GM12878 (cell line): ENCODE results near the gene DIAPH3. TPM values are rescaled to one million over a fixed set of nuclear protein-coding genes. Genes with fewer than 3 reads are reported as not detected.

Experiments
- ATAC-seq: fragments of 200-7000 bp; cut with Tn5 transposase; 3 replicates; pipeline ENCODE4 v1.9.1; 2020; ENCODE audit warnings: mild to moderate bottlenecking, moderate library complexity
- BruUV-seq: library from RNA; stranded (reverse); fragments of 400-500 nt; replicated peaks from 2 replicates; lab custom pipeline; 2021; lab: Mats Ljungman, UMichigan
- CTCF ChIA-PET: fragments of 300-600 bp; sonication (Branson Sonifier 250); formaldehyde crosslinking; extraction: SDS; loops from one replicate; lab custom pipeline; 2021; ENCODE audit warnings: inconsistent platforms; lab: Yijun Ruan, JAX
- POLR2A ChIA-PET: fragments of 350-600 bp; formaldehyde crosslinking; extraction: SDS; loops from one replicate; lab custom pipeline; 2021; ENCODE audit warnings: inconsistent platforms; lab: Charles Lee
- RAD21 ChIA-PET: fragments of 300-600 bp; sonication (Branson Sonifier 250); formaldehyde crosslinking; loops from one replicate; lab custom pipeline; 2023; ENCODE audit warnings: antibody characterized with exemption; ENCODE audit not compliant: unreplicated experiment; lab: Charles Lee
- SMC1A ChIA-PET: fragments of 300-600 bp; sonication (Branson Sonifier 250); formaldehyde crosslinking; loops from one replicate; lab custom pipeline; 2023; ENCODE audit not compliant: unreplicated experiment, uncharacterized antibody; lab: Charles Lee
- DNase-seq: peaks from one replicate; pipeline ENCODE4 v3.0.0-alpha.2; 2011; ENCODE audit warnings: low read depth, low spot score
- FAIRE-seq: peaks from 3 replicates; lab custom pipeline; 2011; peaks lifted over from hg19 to GRCh38; lab: Jason Lieb, UNC
- H2AFZ ChIP-seq: 2 replicates; pipeline ENCODE4 v1.6.0; 2011; ENCODE audit warnings: low read depth, low read length, control low read depth; ENCODE audit not compliant: control insufficient read depth
- H3K27ac ChIP-seq: 2 replicates; pipeline ENCODE4 v1.5.1; 2011; ENCODE audit warnings: control low read depth; ENCODE audit not compliant: control insufficient read depth, insufficient read depth
- H3K27me3 ChIP-seq, 2 experiments: replicated peaks in 1 of 2; 2 replicates each; pipeline versions ENCODE4 v1.6.0 to v1.6.1; 2011; ENCODE audit warnings: low read length in 1 of 2; ENCODE audit not compliant: control insufficient read depth in 2 of 2, insufficient read depth in 2 of 2
- H3K36me3 ChIP-seq, 2 experiments: 2 replicates each; pipeline ENCODE4 v1.5.1; 2011; ENCODE audit warnings: low read length in 1 of 2; ENCODE audit not compliant: control insufficient read depth in 2 of 2, insufficient read depth in 2 of 2
- H3K4me1 ChIP-seq: 2 replicates; pipeline ENCODE4 v1.6.1; 2011; ENCODE audit warnings: mild to moderate bottlenecking, low read length, moderate library complexity, mixed read lengths; ENCODE audit not compliant: control insufficient read depth, insufficient read depth
- H3K4me2 ChIP-seq: 2 replicates; pipeline ENCODE4 v1.6.0; 2011; ENCODE audit warnings: control low read depth; ENCODE audit not compliant: control insufficient read depth, insufficient read depth
- H3K4me3 ChIP-seq: fragments of 200-600 bp; sonication (generic); 2 replicates; pipeline ENCODE4 v1.5.1; 2016
- H3K79me2 ChIP-seq: 2 replicates; pipeline ENCODE4 v1.6.0; 2011; ENCODE audit warnings: low read length; ENCODE audit not compliant: control insufficient read depth, insufficient read depth
- H3K9ac ChIP-seq: 2 replicates; pipeline ENCODE4 v1.8.0; 2011; ENCODE audit warnings: low read length, control low read depth, mixed read lengths; ENCODE audit not compliant: control insufficient read depth, insufficient read depth
- H3K9me3 ChIP-seq: replicated peaks from 3 replicates; pipeline ENCODE4 v1.5.1; 2011; ENCODE audit warnings: mild to moderate bottlenecking, low read length; ENCODE audit not compliant: control insufficient read depth, insufficient read depth
- H4K20me1 ChIP-seq: 2 replicates; pipeline ENCODE4 v1.6.0; 2011; ENCODE audit not compliant: control insufficient read depth, insufficient read depth
- BCL11A ChIP-seq: IDR thresholded peaks from 2 replicates; pipeline ENCODE4 v1.6.1; 2011; ENCODE audit warnings: low read depth, low read length
- BHLHE40 ChIP-seq, 2 experiments: fragments of 450-650 bp in 1 of 2; IDR thresholded peaks; 2 replicates each; pipeline ENCODE4 v1.6.1; 2011 to 2017; ENCODE audit warnings: low read depth in 2 of 2, borderline replicate concordance in 1 of 2, improper control_type of control experiment in 1 of 2, low read length in 1 of 2, mild to moderate bottlenecking in 1 of 2
- EP300 ChIP-seq, 2 experiments: fragments of 150-350 bp in 1 of 2; IDR thresholded peaks; 2 replicates each; pipeline ENCODE4 v1.6.1; 2011 to 2012; ENCODE audit warnings: low read depth in 2 of 2, low read length in 2 of 2, borderline replicate concordance in 1 of 2, improper control_type of control experiment in 1 of 2, inconsistent platforms in 1 of 2; ENCODE audit not compliant: control insufficient read depth in 1 of 2
- IKZF1 ChIP-seq: fragments of 450-650 bp; conservative IDR thresholded peaks from 2 replicates; pipeline ENCODE4 v1.6.1; 2017; ENCODE audit warnings: antibody characterized with exemption, mild to moderate bottlenecking
- NR2C1 ChIP-seq: fragments of 450-650 bp; IDR thresholded peaks from 2 replicates; pipeline ENCODE4 v1.6.1; 2017; ENCODE audit warnings: antibody characterized with exemption, mild to moderate bottlenecking, moderate library complexity
- NR2C2 ChIP-seq: IDR thresholded peaks from 2 replicates; pipeline ENCODE4 v1.6.1; 2011; ENCODE audit warnings: borderline replicate concordance, low read depth; ENCODE audit not compliant: control insufficient read depth, insufficient read length
- NR2F1 ChIP-seq: fragments of 450-650 bp; conservative IDR thresholded peaks from 2 replicates; pipeline ENCODE4 v1.6.1; 2017; ENCODE audit warnings: mild to moderate bottlenecking
- NRF1 ChIP-seq: conservative IDR thresholded peaks from 2 replicates; pipeline ENCODE4 v1.6.1; 2011; ENCODE audit warnings: mild to moderate bottlenecking, low read depth, low read length, improper control_type of control experiment
- POU2F2 ChIP-seq: IDR thresholded peaks from 3 replicates; pipeline ENCODE4 v1.6.1; 2011; ENCODE audit warnings: low read depth, mild to moderate bottlenecking, low read length, borderline replicate concordance
- TARDBP ChIP-seq: IDR thresholded peaks from 2 replicates; pipeline ENCODE4 v1.6.1; 2016; ENCODE audit warnings: borderline replicate concordance
- TCF3 ChIP-seq: IDR thresholded peaks from 2 replicates; pipeline ENCODE4 v1.6.1; 2012; ENCODE audit warnings: low read depth, mild to moderate bottlenecking, low read length, borderline replicate concordance; ENCODE audit not compliant: insufficient read depth
- WGBS: methylation state at CpG from one replicate; pipeline ENCODE4 v1.1.6; 2016; ENCODE audit warnings: low lambda C conversion rate; ENCODE audit not compliant: insufficient replicate concordance, insufficient coverage; ENCODE audit errors: missing lambda C conversion rate; 5-methylcytosine and 5-hydroxymethylcytosine counted together
- in situ Hi-C: fragments of 300-500 bp; cut with MboI; formaldehyde crosslinking; loops from 9 replicates; pipeline ENCODE4 v1.14.3; 2018; ENCODE audit warnings: mixed read lengths
- intact Hi-C: fragments of 100-400 bp; cut with micrococcal nuclease; formaldehyde crosslinking; loops from one replicate; pipeline ENCODE4 v1.14.2; 2022; ENCODE audit not compliant: unreplicated experiment
- polyA plus RNA-seq, 11 experiments: library from polyadenylated mRNA; depleted of rRNA in 4 of 11; unstranded in 6 of 11; stranded (reverse) in 5 of 11; fragments of >200 nt; fragmentation: Nextera tagmentation in 4 of 11; fragmentation: Illumina TruSeq in 1 of 11; extraction: Ambion mirVana in 4 of 11; extraction: Trizol in 1 of 11; gene quantifications; 1 replicate in 1 of 11; 2 replicates in 10 of 11; pipeline versions ENCODE4 v1.2.1 to v1.2.3, GENCODE V29; 2011 to 2016; ENCODE audit warnings: inconsistent platforms in 2 of 11, missing spikeins in 2 of 11, low read depth in 1 of 11
- total RNA-seq, 4 experiments: library from RNA; depleted of rRNA in 3 of 4; stranded (reverse); fragments of >200 nt in 3 of 4; fragmentation: Illumina TruSeq in 1 of 4; extraction: Trizol in 1 of 4; gene quantifications; 2 replicates each; pipeline versions ENCODE4 v1.2.1 to v1.2.3, GENCODE V29; 2013 to 2021
- TF ChIP-seq, protein P1 (sequence below): IDR thresholded peaks from 2 replicates; pipeline ENCODE4 v1.6.1; 2012; ENCODE audit warnings: low read depth, low read length, improper control_type of control experiment
- TF ChIP-seq, protein P2 (sequence below): IDR thresholded peaks from 2 replicates; pipeline ENCODE4 v1.6.1; 2012; ENCODE audit warnings: low read depth, low read length, improper control_type of control experiment

DIAPH3 gene
- total and polyA plus RNA-seq, 10 of the 15 experiments (the other 5 are each of a cell fraction or from before 2014, with no cell fraction given): 10.1 to 25.2 (median 15.4) TPM

DNA sequence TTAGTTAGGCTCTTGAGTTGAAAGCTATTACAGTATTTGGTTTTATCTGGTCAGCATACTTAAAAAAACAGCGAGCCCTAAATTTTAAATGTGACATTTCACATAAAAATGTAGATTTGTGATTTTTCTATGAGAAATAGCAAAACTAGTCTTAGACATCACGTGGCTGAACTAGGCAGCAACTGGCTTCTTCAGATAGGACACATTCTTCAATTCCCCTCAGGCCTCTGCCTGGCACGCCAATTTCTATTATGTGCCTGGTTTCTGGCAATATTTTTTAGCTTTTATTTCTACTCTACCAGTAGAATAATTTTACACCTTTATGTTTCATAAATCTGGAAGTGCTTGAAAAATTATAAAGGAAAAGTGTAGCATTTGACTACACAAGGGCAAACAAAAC is 433.7 kb downstream of the DIAPH3 start:
- DNase-seq: no peak
- ChIA-PET POLR2A (no interaction called here), SMC1A (interaction anchor here (0.9 to 2.7 kb wide), 2 partner anchors 16 to 22 kb away, joined by 3 to 8 read pairs; no protein-coding TSS in a partner anchor), RAD21 (no interaction called here), CTCF (interaction anchor here (1.3 kb wide), 1 partner anchor 24 kb away, joined by 3 read pairs; no protein-coding TSS in a partner anchor)
- no peak overlapping the region for H3K9ac ChIP-seq
- no peaks in the 10 kb centered on the region for H4K20me1 ChIP-seq
- intact Hi-C loops (loop anchor here (10.0 kb wide), 1 partner anchor 1115 kb away; no protein-coding TSS in a partner anchor), in situ Hi-C loops (no loop called here)
- H3K4me3 ChIP-seq: no peak overlapping the region
- no TSS peak for BruUV-seq
- TF ChIP-seq, protein P1, sequence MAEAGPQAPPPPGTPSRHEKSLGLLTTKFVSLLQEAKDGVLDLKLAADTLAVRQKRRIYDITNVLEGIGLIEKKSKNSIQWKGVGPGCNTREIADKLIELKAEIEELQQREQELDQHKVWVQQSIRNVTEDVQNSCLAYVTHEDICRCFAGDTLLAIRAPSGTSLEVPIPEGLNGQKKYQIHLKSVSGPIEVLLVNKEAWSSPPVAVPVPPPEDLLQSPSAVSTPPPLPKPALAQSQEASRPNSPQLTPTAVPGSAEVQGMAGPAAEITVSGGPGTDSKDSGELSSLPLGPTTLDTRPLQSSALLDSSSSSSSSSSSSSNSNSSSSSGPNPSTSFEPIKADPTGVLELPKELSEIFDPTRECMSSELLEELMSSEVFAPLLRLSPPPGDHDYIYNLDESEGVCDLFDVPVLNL: no peak
- TF ChIP-seq BHLHE40 (IDR thresholded peaks at IDR 0.05; ENCODE audit: borderline replicate concordance in 1 of 2, low read depth in 2 of 2, low read length in 1 of 2) (no peak), NR2C2 (no peak), NR2F1 (no peak), TCF3 (no peak), EP300 (IDR thresholded peaks at IDR 0.05; ENCODE audit: borderline replicate concordance in 1 of 2, control insufficient read depth in 1 of 2, low read depth in 2 of 2, low read length in 2 of 2) (no peak), POU2F2 (no peak), BCL11A (no peak), NR2C1 (no peak), NRF1 (no peak), TARDBP (no peak), IKZF1 (no peak)
- TF ChIP-seq, protein P2, sequence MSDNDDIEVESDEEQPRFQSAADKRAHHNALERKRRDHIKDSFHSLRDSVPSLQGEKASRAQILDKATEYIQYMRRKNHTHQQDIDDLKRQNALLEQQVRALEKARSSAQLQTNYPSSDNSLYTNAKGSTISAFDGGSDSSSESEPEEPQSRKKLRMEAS: no peak
- no peak overlapping the region for H2AFZ ChIP-seq
- H3K79me2 ChIP-seq: no peaks in the 10 kb centered on the region
- H3K27ac ChIP-seq: no peak overlapping the region
- no peaks in the 10 kb centered on the region for H3K36me3 ChIP-seq
- peaks cover 6% of the 10 kb centered on the region; the same call in 1 of the 2 replicates for H3K4me1 ChIP-seq
- WGBS: 63% methylated on average over 3 of the region's 3 CpGs
- no peaks in the 10 kb centered on the region for H3K9me3 ChIP-seq
- H3K4me2 ChIP-seq: no peak overlapping the region
- ATAC-seq: no peak
- no peaks in the 10 kb centered on the region for H3K27me3 ChIP-seq
- FAIRE-seq: no peak
